BJ (cell line): ENCODE results near the gene FYB1. TPM values are rescaled to one million over a fixed set of nuclear protein-coding genes. Genes with fewer than 3 reads are reported as not detected.

ENCODE experiments used
- CTCF ChIA-PET: fragments of 350-600 bp; formaldehyde crosslinking; extraction: SDS; loops from one replicate; lab custom pipeline; 2021; ENCODE audit warnings: antibody characterized with exemption, inconsistent platforms; lab: Yijun Ruan, JAX
- POLR2A ChIA-PET: fragments of 300-600 bp; sonication (Branson Sonifier 250); formaldehyde crosslinking; extraction: SDS; loops from one replicate; lab custom pipeline; 2021; ENCODE audit warnings: antibody characterized with exemption; lab: Charles Lee
- DNase-seq: peaks from one replicate; pipeline ENCODE4 v3.0.0-alpha.2; 2011; ENCODE audit warnings: low read depth
- H3K27me3 ChIP-seq: 2 replicates; pipeline ENCODE4 v1.6.0; 2011; ENCODE audit warnings: low read length; ENCODE audit not compliant: control insufficient read depth, insufficient read depth
- H3K36me3 ChIP-seq: 2 replicates; pipeline ENCODE4 v1.5.1; 2011; ENCODE audit warnings: low read length; ENCODE audit not compliant: control insufficient read depth, insufficient read depth
- H3K4me3 ChIP-seq: 2 replicates; pipeline ENCODE4 v1.5.1; 2011; ENCODE audit warnings: low read depth, mild to moderate bottlenecking, control low read depth, low read length
- CTCF ChIP-seq: IDR thresholded peaks from 2 replicates; pipeline ENCODE4 v1.5.1; 2011; ENCODE audit warnings: low read depth, mild to moderate bottlenecking, control low read depth, inconsistent platforms, low read length, moderate library complexity; ENCODE audit not compliant: insufficient read depth
- polyA plus RNA-seq: library from polyadenylated mRNA; depleted of rRNA; stranded (reverse); fragments of >200 nt; gene quantifications from 2 replicates; pipeline ENCODE4 v1.2.3, GENCODE V29; 2011

FYB1 gene
- polyA plus RNA-seq, 1 experiment: 0.09 TPM

- H3K4me3 ChIP-seq: no peak overlapping the region
- no peak for DNase-seq
- POLR2A ChIA-PET: no interaction called here
- CTCF ChIA-PET: interaction anchor here (0.6 kb wide), 1 partner anchor 93 kb away, joined by 3 read pairs; no protein-coding TSS in a partner anchor
- H3K36me3 ChIP-seq: no peaks in the 10 kb centered on the region
- no peaks in the 10 kb centered on the region for H3K27me3 ChIP-seq
- TF ChIP-seq CTCF: no peak
Observed at GRCh38 chr5:39172593-39172992, 46.8 kb downstream of the FYB1 start.

- DNase-seq: no peak
- CTCF ChIA-PET: no interaction called here
- Histone ChIP-seq H3K36me3 (no peaks in the 10 kb centered on the region), H3K4me3 (no peak overlapping the region), H3K27me3 (no peaks in the 10 kb centered on the region)
- no peak for TF ChIP-seq CTCF
- POLR2A ChIA-PET: no interaction called here
Observed at GRCh38 chr5:39171647-39172046, 47.7 kb downstream of the FYB1 start.

GRCh38 chr5:39169081-39169480 is 50.3 kb downstream of the FYB1 start:
- DNase-seq: no peak
- H3K4me3 ChIP-seq: no peak overlapping the region
- ChIA-PET CTCF (interaction anchor here (0.5 to 0.9 kb wide), 2 partner anchors 13 to 21 kb away, joined by 3 read pairs; no protein-coding TSS in a partner anchor), POLR2A (no interaction called here)
- no peaks in the 10 kb centered on the region for H3K36me3 ChIP-seq
- H3K27me3 ChIP-seq: no peaks in the 10 kb centered on the region
- no peak for TF ChIP-seq CTCF

GRCh38 chr5:39167972-39168342 is 51.4 kb downstream of the FYB1 start:
- Histone ChIP-seq H3K27me3 (no peaks in the 10 kb centered on the region), H3K36me3 (no peaks in the 10 kb centered on the region), H3K4me3 (no peak overlapping the region)
- CTCF ChIA-PET: no interaction called here
- no peak for TF ChIP-seq CTCF
- POLR2A ChIA-PET: no interaction called here
- no peak for DNase-seq

- no peak for DNase-seq
- no peaks in the 10 kb centered on the region for H3K36me3 ChIP-seq
- no peak for TF ChIP-seq CTCF
- ChIA-PET POLR2A (no interaction called here), CTCF (no interaction called here)
- no peaks in the 10 kb centered on the region for H3K27me3 ChIP-seq
- H3K4me3 ChIP-seq: no peak overlapping the region
Observed at GRCh38 chr5:39167141-39167971, 52.0 kb downstream of the FYB1 start.
